HEK293 (cell line): Measurements from ENCODE around the gene PANX2.

Source experiments
- CTCF ChIA-PET: fragments of 350-600 bp; formaldehyde crosslinking; extraction: SDS; loops from one replicate; lab custom pipeline; 2021; ENCODE audit warnings: antibody characterized with exemption; lab: Yijun Ruan, JAX
- POLR2A ChIA-PET: fragments of 300-600 bp; formaldehyde crosslinking; extraction: SDS; loops from one replicate; lab custom pipeline; 2020; ENCODE audit warnings: antibody characterized with exemption, inconsistent platforms; lab: Yijun Ruan, JAX
- H3K27ac ChIP-seq: fragments of 200-500 bp; sonication (Bioruptor generic); 2 replicates; pipeline ENCODE4 v1.5.1; 2014; ENCODE audit warnings: low read depth, low read length, control low read depth, inconsistent platforms; ENCODE audit errors: extremely low read depth
- H3K36me3 ChIP-seq, 2 experiments: fragments of 200-500 bp in 1 of 2; sonication (Bioruptor generic) in 1 of 2; 1 replicate in 1 of 2; 2 replicates in 1 of 2; pipeline ENCODE4 v1.5.1; 2014 to 2017; ENCODE audit warnings: inconsistent platforms in 2 of 2, low read length in 2 of 2; ENCODE audit not compliant: control insufficient read depth in 2 of 2, insufficient read depth in 1 of 2
- H3K4me1 ChIP-seq: fragments of 200-500 bp; sonication (Bioruptor generic); 2 replicates; pipeline ENCODE4 v1.5.1; 2014; ENCODE audit warnings: mild to moderate bottlenecking, low read length, inconsistent platforms; ENCODE audit not compliant: control insufficient read depth, insufficient read depth
- H3K4me3 ChIP-seq: 2 replicates; pipeline ENCODE4 v1.5.1; 2011; ENCODE audit warnings: low read depth, mild to moderate bottlenecking, control low read depth, low read length, moderate library complexity
- H3K9me3 ChIP-seq: fragments of 200-500 bp; sonication (Bioruptor generic); 2 replicates; pipeline ENCODE4 v1.5.1; 2014; ENCODE audit warnings: low read depth, low read length, inconsistent platforms; ENCODE audit not compliant: control insufficient read depth, insufficient read depth
- EGR2 ChIP-seq: fragments of 450-650 bp; formaldehyde crosslinking; IDR thresholded peaks from 2 replicates; pipeline ENCODE4 v1.5.1; 2016; ENCODE audit warnings: low read depth, missing biosample characterization, missing genetic modification characterization
- GLIS1 ChIP-seq: fragments of 450-650 bp; formaldehyde crosslinking; IDR thresholded peaks from 2 replicates; pipeline ENCODE4 v1.5.1; 2016; ENCODE audit warnings: missing biosample characterization, missing genetic modification characterization
- GLIS2 ChIP-seq: fragments of 450-650 bp; formaldehyde crosslinking; IDR thresholded peaks from 2 replicates; pipeline ENCODE4 v1.5.1; 2016; ENCODE audit warnings: missing biosample characterization, missing genetic modification characterization
- HOXC10 ChIP-seq: sonication (generic); formaldehyde crosslinking; IDR thresholded peaks from 2 replicates; pipeline ENCODE4 v1.8.1; 2023; ENCODE audit warnings: mild to moderate bottlenecking, missing genetic modification reagents
- HOXD13 ChIP-seq: sonication (generic); formaldehyde crosslinking; IDR thresholded peaks from 2 replicates; pipeline ENCODE4 v1.8.0; 2022; ENCODE audit warnings: missing genetic modification reagents, borderline replicate concordance
- KLF10 ChIP-seq: fragments of 450-650 bp; IDR thresholded peaks from 2 replicates; pipeline ENCODE4 v1.5.1; 2018; ENCODE audit warnings: missing biosample characterization, mild to moderate bottlenecking, missing genetic modification characterization
- KLF8 ChIP-seq: fragments of 450-650 bp; formaldehyde crosslinking; IDR thresholded peaks from 2 replicates; pipeline ENCODE4 v1.5.1; 2016; ENCODE audit warnings: missing biosample characterization, missing genetic modification characterization
- PRDM1 ChIP-seq: fragments of 450-650 bp; formaldehyde crosslinking; IDR thresholded peaks from 2 replicates; pipeline ENCODE4; 2016; ENCODE audit warnings: missing biosample characterization, missing genetic modification characterization
- PRDM4 ChIP-seq: fragments of 450-650 bp; formaldehyde crosslinking; IDR thresholded peaks from 2 replicates; pipeline ENCODE4 v1.5.1; 2017; ENCODE audit warnings: missing biosample characterization, missing genetic modification characterization
- PRDM6 ChIP-seq: fragments of 450-650 bp; formaldehyde crosslinking; IDR thresholded peaks from 2 replicates; pipeline ENCODE4 v1.5.1; 2017; ENCODE audit warnings: missing biosample characterization, missing genetic modification characterization
- SP2 ChIP-seq: fragments of 450-650 bp; formaldehyde crosslinking; IDR thresholded peaks from 2 replicates; pipeline ENCODE4 v1.5.1; 2016; ENCODE audit warnings: missing biosample characterization, missing genetic modification characterization
- SP3 ChIP-seq: fragments of 450-650 bp; formaldehyde crosslinking; IDR thresholded peaks from 2 replicates; pipeline ENCODE4 v1.5.1; 2016; ENCODE audit warnings: missing biosample characterization, missing genetic modification characterization
- WT1 ChIP-seq: fragments of 450-650 bp; formaldehyde crosslinking; IDR thresholded peaks from 2 replicates; pipeline ENCODE4 v1.5.1; 2016; ENCODE audit warnings: missing biosample characterization, missing genetic modification characterization
- YY1 ChIP-seq: fragments of 450-650 bp; formaldehyde crosslinking; IDR thresholded peaks from 2 replicates; pipeline ENCODE4 v1.5.1; 2018; ENCODE audit warnings: missing biosample characterization, missing genetic modification characterization
- YY2 ChIP-seq: fragments of 450-650 bp; formaldehyde crosslinking; IDR thresholded peaks from 2 replicates; pipeline ENCODE4 v1.5.1; 2016; ENCODE audit warnings: missing biosample characterization, missing genetic modification characterization
- ZBTB10 ChIP-seq: fragments of 450-650 bp; formaldehyde crosslinking; IDR thresholded peaks from 2 replicates; pipeline ENCODE4 v1.5.1; 2016; ENCODE audit warnings: missing biosample characterization, missing genetic modification characterization
- ZBTB20 ChIP-seq: fragments of 450-650 bp; formaldehyde crosslinking; IDR thresholded peaks from 2 replicates; pipeline ENCODE4 v1.5.1; 2016; ENCODE audit warnings: missing biosample characterization, missing genetic modification characterization
- ZBTB26 ChIP-seq: fragments of 450-650 bp; formaldehyde crosslinking; optimal IDR thresholded peaks from 2 replicates; pipeline ENCODE3; 2016; ENCODE audit warnings: missing biosample characterization, mild to moderate bottlenecking, missing genetic modification characterization
- ZBTB48 ChIP-seq: fragments of 450-650 bp; formaldehyde crosslinking; IDR thresholded peaks from 2 replicates; pipeline ENCODE4 v1.5.1; 2016; ENCODE audit warnings: missing biosample characterization, missing genetic modification characterization
- ZBTB7A ChIP-seq: fragments of 450-650 bp; formaldehyde crosslinking; IDR thresholded peaks from 2 replicates; pipeline ENCODE4 v1.5.1; 2016; ENCODE audit warnings: low read depth, missing biosample characterization, missing genetic modification characterization
- ZFHX2 ChIP-seq: fragments of 450-650 bp; formaldehyde crosslinking; conservative IDR thresholded peaks from 2 replicates; pipeline ENCODE4 v1.5.1; 2016; ENCODE audit warnings: missing biosample characterization, missing genetic modification characterization
- ZNF133 ChIP-seq: fragments of 450-650 bp; formaldehyde crosslinking; IDR thresholded peaks from 2 replicates; pipeline ENCODE4 v1.5.1; 2016; ENCODE audit warnings: missing biosample characterization, missing genetic modification characterization
- ZNF335 ChIP-seq: fragments of 450-650 bp; formaldehyde crosslinking; conservative IDR thresholded peaks from 2 replicates; pipeline ENCODE4 v1.5.1; 2016; ENCODE audit warnings: missing biosample characterization, missing genetic modification characterization
- ZNF391 ChIP-seq: fragments of 450-650 bp; formaldehyde crosslinking; IDR thresholded peaks from 2 replicates; pipeline ENCODE4 v1.5.1; 2016; ENCODE audit warnings: low read depth, missing biosample characterization, missing genetic modification characterization, borderline replicate concordance
- ZNF423 ChIP-seq: fragments of 450-650 bp; formaldehyde crosslinking; IDR thresholded peaks from 2 replicates; pipeline ENCODE4 v1.5.1; 2016; ENCODE audit warnings: missing biosample characterization, missing genetic modification characterization
- ZNF654 ChIP-seq: fragments of 450-650 bp; formaldehyde crosslinking; IDR thresholded peaks from 2 replicates; pipeline ENCODE4 v1.5.1; 2016; ENCODE audit warnings: low read depth, missing biosample characterization, missing genetic modification characterization
- ZNF660 ChIP-seq: fragments of 450-650 bp; IDR thresholded peaks from 2 replicates; pipeline ENCODE4 v1.5.1; 2018; ENCODE audit warnings: missing biosample characterization, mild to moderate bottlenecking, missing genetic modification characterization
- ZNF677 ChIP-seq: fragments of 450-650 bp; IDR thresholded peaks from 2 replicates; pipeline ENCODE4 v1.5.0; 2018; ENCODE audit warnings: missing biosample characterization, mild to moderate bottlenecking, missing genetic modification characterization, moderate library complexity
- ZNF768 ChIP-seq: fragments of 450-650 bp; formaldehyde crosslinking; IDR thresholded peaks from 2 replicates; pipeline ENCODE4 v1.5.1; 2018; ENCODE audit warnings: missing biosample characterization, mild to moderate bottlenecking, missing genetic modification characterization
- ZSCAN30 ChIP-seq: fragments of 450-650 bp; IDR thresholded peaks from 2 replicates; pipeline ENCODE4 v1.5.1; 2018; ENCODE audit warnings: missing biosample characterization, mild to moderate bottlenecking, missing genetic modification characterization, moderate library complexity

PANX2 gene

GRCh38 chr22:50200461-50201190 is 30.1 kb downstream of the PANX2 start, which contains the start of gene SELENOO:
Gene SELENOO (plus strand): TSS chr22:50201011. CDS start chr22:50201037, 26 bp downstream.
- Histone ChIP-seq H3K4me3 (peak within 1 kb of the TSS; percentile 68), H3K27ac (peak within 1 kb of the TSS; percentile 89), H3K36me3 (peaks cover 20 to 64% of the 10 kb centered on the region in 2 experiments), H3K4me1 (peaks cover 5% of the 10 kb centered on the region; the same call in 1 of the 2 replicates), H3K9me3 (no peaks in the 10 kb centered on the region)
- POLR2A ChIA-PET, result interaction anchor here (1.0 to 1.2 kb wide), 2 partner anchors 9 to 10 kb away, joined by 4 to 8 read pairs; no protein-coding TSS in a partner anchor
- CTCF ChIA-PET, result interaction anchor here (2.3 kb wide), 1 partner anchor 10 kb away, joined by 5 read pairs; no protein-coding TSS in a partner anchor
- TF ChIP-seq GLIS2 (peak; percentile 48; the same call in 1 of the 2 replicates), YY2 (tag by site-specific recombination) (0 out of 2 replicates have a peak, but pooled peaks have one; percentile 13), GLIS1 (tag by site-specific recombination) (peak; percentile 37; the same call in 1 of the 2 replicates), PRDM1 (tag by site-specific recombination) (no peak), ZNF335 (tag by site-specific recombination) (0 out of 2 replicates have a peak, but pooled peaks have one; percentile 7), SP3 (tag by site-specific recombination) (peak; percentile 89), ZSCAN30 (tag by site-specific recombination) (0 out of 2 replicates have a peak, but pooled peaks have one; percentile 53), ZBTB7A (tag by site-specific recombination) (peak; percentile 83; the same call in 1 of the 2 replicates), ZFHX2 (tag by site-specific recombination) (peak; percentile 57; the same call in 1 of the 2 replicates), ZNF423 (peak; percentile 61; the same call in 1 of the 2 replicates), PRDM4 (tag by site-specific recombination) (no peak), ZNF677 (tag by site-specific recombination) (0 out of 2 replicates have a peak, but pooled peaks have one; percentile 35), ZBTB10 (tag by site-specific recombination) (no peak), HOXC10 (CRISPR knock-in tag) (0 out of 2 replicates have a peak, but pooled peaks have one; percentile 7), ZNF660 (no peak), HOXD13 (CRISPR knock-in tag) (no peak), PRDM6 (tag by site-specific recombination) (no peak), WT1 (tag by site-specific recombination) (no peak), ZNF654 (tag by site-specific recombination) (no peak), ZNF391 (tag by site-specific recombination) (no peak), ZNF768 (tag by site-specific recombination) (no peak), KLF10 (tag by site-specific recombination) (peak; percentile 44; the same call in 1 of the 2 replicates), KLF8 (peak; percentile 60), ZBTB48 (tag by site-specific recombination) (no peak), ZBTB26 (tag by site-specific recombination) (peak; percentile 76), YY1 (tag by site-specific recombination) (peak; percentile 29; the same call in 1 of the 2 replicates), SP2 (tag by site-specific recombination) (peak; percentile 93), EGR2 (tag by site-specific recombination) (peak; percentile 32; the same call in 1 of the 2 replicates), ZBTB20 (tag by site-specific recombination) (no peak), ZNF133 (no peak)
- TF ChIP-seq, all 188 proteins: peak for 17
